H7 (cell line): ENCODE measurements around the gene FBXL16. TPM values are rescaled to one million over a fixed set of nuclear protein-coding genes. Genes with fewer than 3 reads are reported as not detected.
A peak's percentile ranks its signal among the peaks of the same experiment; 100 is the strongest.

Experiments
- DNase-seq: peaks from one replicate; pipeline ENCODE4 v3.0.0; 2012
- H3K27me3 ChIP-seq: 2 replicates; pipeline ENCODE4 v1.6.0; 2011; ENCODE audit warnings: mild to moderate bottlenecking, low read length; ENCODE audit not compliant: control insufficient read depth, insufficient read depth
- H3K36me3 ChIP-seq: replicated peaks from 2 replicates; pipeline ENCODE4 v1.5.1; 2011; ENCODE audit warnings: low read length; ENCODE audit not compliant: control insufficient read depth, insufficient read depth
- H3K4me3 ChIP-seq: 2 replicates; pipeline ENCODE4 v1.5.1; 2011; ENCODE audit warnings: low read depth, mild to moderate bottlenecking, control low read depth, low read length, moderate library complexity; ENCODE audit not compliant: insufficient read depth
- total RNA-seq: library from RNA; depleted of rRNA; stranded (reverse); fragments of >200 nt; shearing (Covaris generic); gene quantifications from 2 replicates; pipeline ENCODE4 v1.2.3, GENCODE V29; 2014

The FBXL16 gene
- total RNA-seq, 1 experiment from 2014 or later: 2.8 TPM

GRCh38 chr16:668519-669171 lies 37.0 kb downstream of the FBXL16 start:
- Histone ChIP-seq H3K36me3 (peaks cover 17% of the 10 kb centered on the region), H3K4me3 (peak overlapping the region; percentile 96), H3K27me3 (no peaks in the 10 kb centered on the region)
- DNase-seq: peak; percentile 73

GRCh38 chr16:667780-668518 lies 37.7 kb downstream of the FBXL16 start, which contains the start of gene RHOT2:
TSS of gene RHOT2 (plus strand) at chr16:668132. CDS start at chr16:668200, 68 bp downstream.
- peak within 1 kb of the TSS; percentile 96 for H3K4me3 ChIP-seq
- H3K36me3 ChIP-seq: peaks cover 15% of the 10 kb centered on the region
- DNase-seq: peak; percentile 98
- no peaks in the 10 kb centered on the region for H3K27me3 ChIP-seq

- Histone ChIP-seq H3K4me3 (no peak overlapping the region), H3K27me3 (no peaks in the 10 kb centered on the region), H3K36me3 (peaks cover 13% of the 10 kb centered on the region)
- DNase-seq: no peak
Observed at GRCh38 chr16:667113-667779, 38.4 kb downstream of the FBXL16 start.

GRCh38 chr16:666572-666971 lies 39.0 kb downstream of the FBXL16 start:
- no peaks in the 10 kb centered on the region for H3K27me3 ChIP-seq
- no peak overlapping the region for H3K4me3 ChIP-seq
- H3K36me3 ChIP-seq: peaks cover 13% of the 10 kb centered on the region
- DNase-seq: no peak

DNA sequence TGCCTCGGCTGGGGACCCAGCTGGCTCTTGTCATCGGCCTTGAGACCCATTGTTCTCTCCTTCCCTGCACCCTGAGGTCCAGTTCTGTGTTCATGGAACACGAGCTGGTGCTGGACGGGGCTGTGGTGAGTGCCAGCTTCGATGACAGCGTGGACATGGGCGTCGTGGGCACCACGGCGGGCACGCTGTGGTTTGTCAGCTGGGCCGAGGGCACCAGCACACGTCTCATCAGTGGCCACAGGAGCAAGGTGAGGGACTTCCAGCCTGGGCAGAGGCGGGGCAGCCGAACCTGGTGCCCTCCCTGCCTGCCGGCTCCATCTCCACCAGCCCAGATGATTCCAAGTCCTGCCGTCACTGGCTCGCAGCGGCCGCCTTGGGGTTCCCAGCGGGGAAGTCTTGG lies 43.0 kb downstream of the FBXL16 start:
- no peak for DNase-seq
- no peaks in the 10 kb centered on the region for H3K27me3 ChIP-seq
- H3K4me3 ChIP-seq: no peak overlapping the region
- H3K36me3 ChIP-seq: no peaks in the 10 kb centered on the region; the same call in 1 of the 2 replicates

GRCh38 chr16:662095-662494 lies 43.5 kb downstream of the FBXL16 start:
- Histone ChIP-seq H3K36me3 (no peaks in the 10 kb centered on the region), H3K4me3 (no peak overlapping the region), H3K27me3 (no peaks in the 10 kb centered on the region)
- DNase-seq: no peak

- no peaks in the 10 kb centered on the region for H3K27me3 ChIP-seq
- no peak overlapping the region for H3K4me3 ChIP-seq
- no peaks in the 10 kb centered on the region for H3K36me3 ChIP-seq
- DNase-seq: peak; percentile 65
Observed at GRCh38 chr16:661184-661821, 44.3 kb downstream of the FBXL16 start.

GRCh38 chr16:660459-661183 lies 45.0 kb downstream of the FBXL16 start:
- H3K27me3 ChIP-seq: no peaks in the 10 kb centered on the region
- no peaks in the 10 kb centered on the region for H3K36me3 ChIP-seq
- peak; percentile 100 for DNase-seq
- H3K4me3 ChIP-seq: peak overlapping the region; percentile 8; the same call in 1 of the 2 replicates

DNA sequence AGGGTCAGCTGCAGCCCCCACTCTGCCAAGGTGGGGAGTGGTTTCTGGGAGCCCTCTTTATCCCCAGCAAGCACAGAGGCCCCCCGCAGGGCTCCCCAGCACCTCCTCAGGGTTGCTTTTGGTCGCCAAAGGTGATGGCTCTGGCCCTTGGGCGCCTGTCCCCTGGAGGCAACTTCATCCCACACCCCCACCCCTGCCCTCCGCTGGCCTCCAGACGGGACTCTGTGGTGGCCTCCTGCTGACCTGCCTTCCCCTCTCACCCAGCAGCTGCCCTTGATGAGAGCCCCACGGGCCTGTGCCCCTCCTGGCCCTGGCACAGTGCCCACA lies 45.5 kb downstream of the FBXL16 start:
- DNase-seq: peak; percentile 64
- no peaks in the 10 kb centered on the region for H3K27me3 ChIP-seq
- H3K36me3 ChIP-seq: no peaks in the 10 kb centered on the region
- H3K4me3 ChIP-seq: no peak overlapping the region

- H3K4me3 ChIP-seq: no peak overlapping the region
- DNase-seq: peak; percentile 64
- no peaks in the 10 kb centered on the region; the same call in 1 of the 2 replicates for H3K36me3 ChIP-seq
- no peaks in the 10 kb centered on the region for H3K27me3 ChIP-seq
Observed at GRCh38 chr16:659618-660017, 46.0 kb downstream of the FBXL16 start.

DNA sequence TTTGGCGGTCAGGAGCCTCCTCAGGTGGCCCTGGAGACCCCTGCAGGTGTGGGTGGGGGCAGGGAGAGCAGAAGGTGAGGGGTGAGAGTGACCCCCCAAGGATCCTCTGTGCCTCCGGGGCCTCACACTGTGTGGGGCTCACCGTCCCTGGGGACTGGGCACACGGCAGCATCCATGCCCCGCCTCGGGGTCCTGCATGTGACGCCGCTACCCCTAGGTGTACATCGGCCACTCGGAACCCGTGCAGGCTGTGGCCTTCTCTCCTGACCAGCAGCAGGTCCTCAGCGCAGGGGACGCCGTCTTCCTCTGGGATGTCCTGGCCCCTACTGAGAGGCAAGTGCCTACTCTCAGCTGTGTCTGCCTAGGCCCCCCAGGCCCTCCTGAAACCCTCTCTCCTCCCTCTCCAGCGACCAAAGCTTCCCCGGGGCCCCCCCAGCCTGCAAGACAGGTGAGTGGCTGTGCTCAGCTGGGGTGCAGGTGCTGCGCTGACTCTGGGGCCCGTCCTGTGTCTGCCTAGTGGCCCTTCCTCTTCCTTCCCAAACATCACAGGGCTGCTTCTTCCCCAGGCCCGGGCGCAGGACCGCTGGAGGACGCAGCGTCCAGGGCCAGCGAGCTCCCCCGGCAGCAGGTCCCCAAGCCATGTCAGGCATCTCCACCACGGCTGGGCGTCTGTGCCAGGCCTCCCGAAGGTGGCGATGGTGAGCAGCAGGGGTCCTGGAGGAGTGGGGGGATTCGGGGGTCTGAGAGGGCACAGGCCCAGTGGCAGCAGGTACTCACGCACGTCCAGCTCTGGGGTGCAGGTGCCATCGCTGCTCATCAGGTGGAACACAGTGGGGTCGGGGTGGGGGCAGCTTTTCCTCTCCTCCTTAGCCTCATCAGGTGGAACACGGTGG lies 46.7 kb downstream of the FBXL16 start:
- Histone ChIP-seq H3K36me3 (no peaks in the 10 kb centered on the region; the same call in 1 of the 2 replicates), H3K27me3 (no peaks in the 10 kb centered on the region), H3K4me3 (no peak overlapping the region)
- peak; percentile 63 for DNase-seq

DNA sequence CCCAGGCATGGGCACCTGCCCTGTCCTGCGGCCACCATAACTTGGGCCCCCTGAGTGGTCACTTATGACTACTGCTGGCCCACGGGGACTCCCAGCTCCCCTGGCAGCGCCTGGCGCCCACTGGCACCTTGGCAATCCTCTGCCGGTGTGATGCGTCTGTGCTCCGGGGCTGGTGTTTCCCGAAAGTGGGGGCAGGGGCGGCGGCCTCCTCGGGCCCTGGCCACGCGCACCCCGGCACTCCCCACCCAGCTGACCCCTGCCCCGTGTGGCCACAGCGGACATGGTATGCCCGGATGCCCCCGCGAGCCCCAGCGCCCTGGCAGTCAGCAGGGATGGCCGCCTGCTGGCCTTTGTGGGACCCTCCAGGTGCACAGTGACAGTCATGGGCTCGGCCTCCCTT lies 48.1 kb downstream of the FBXL16 start:
- no peak overlapping the region for H3K4me3 ChIP-seq
- H3K27me3 ChIP-seq: no peaks in the 10 kb centered on the region
- DNase-seq: no peak

GRCh38 chr16:654034-654433 lies 51.6 kb downstream of the FBXL16 start:
- H3K4me3 ChIP-seq: no peak overlapping the region

More for the DNA sequence above, 48.1 kb downstream of the FBXL16 start:
- no peaks in the 10 kb centered on the region; the same call in 1 of the 2 replicates for H3K36me3 ChIP-seq

More at GRCh38 chr16:654034-654433, 51.6 kb downstream of the FBXL16 start:
- H3K36me3 ChIP-seq: no peaks in the 10 kb centered on the region; the same call in 1 of the 2 replicates
- no peak for DNase-seq
- H3K27me3 ChIP-seq: no peaks in the 10 kb centered on the region
